GM18868 (cell line): ENCODE results near the gene MAML3.

Experiments
- ATAC-seq: cut with Tn5 transposase; IDR thresholded peaks from one replicate; pipeline ENCODE4 v1.9.1; 2021; ENCODE audit warnings: mild to moderate bottlenecking, moderate library complexity; ENCODE audit not compliant: unreplicated experiment

The MAML3 gene

GRCh38 chr4:139907001-139907809 is 246.8 kb downstream of the MAML3 start:
- ATAC-seq, result peak; percentile 87

GRCh38 chr4:139905489-139905888 is 248.5 kb downstream of the MAML3 start:
- ATAC-seq, result no peak

GRCh38 chr4:139904406-139904805 is 249.6 kb downstream of the MAML3 start:
- no peak for ATAC-seq

- no peak for ATAC-seq
Measured at GRCh38 chr4:139903845-139904244, 250.1 kb downstream of the MAML3 start.

GRCh38 chr4:139902321-139903320 is 251.4 kb downstream of the MAML3 start:
- no peak for ATAC-seq

GRCh38 chr4:139901531-139902320 is 252.3 kb downstream of the MAML3 start:
- ATAC-seq, result no peak

- no peak for ATAC-seq
Measured at GRCh38 chr4:139900964-139901376, 253.0 kb downstream of the MAML3 start.

- ATAC-seq, result no peak
Measured at GRCh38 chr4:139899346-139899745, 254.6 kb downstream of the MAML3 start.

- ATAC-seq, result peak; percentile 59
Measured at GRCh38 chr4:139898293-139898692, 255.7 kb downstream of the MAML3 start.

GRCh38 chr4:139896091-139896604 is 257.8 kb downstream of the MAML3 start:
- ATAC-seq, result no peak

- ATAC-seq, result no peak
Measured at GRCh38 chr4:139893801-139894200, 260.2 kb downstream of the MAML3 start.

- ATAC-seq, result no peak
Measured at GRCh38 chr4:139892973-139893736, 260.8 kb downstream of the MAML3 start.

GRCh38 chr4:139890816-139891215 is 263.2 kb downstream of the MAML3 start:
- no peak for ATAC-seq

GRCh38 chr4:139889901-139890300 is 264.1 kb downstream of the MAML3 start:
- no peak for ATAC-seq

- peak; percentile 43 for ATAC-seq
Measured at GRCh38 chr4:139889264-139889663, 264.7 kb downstream of the MAML3 start.

- ATAC-seq, result peak; percentile 71
Measured at GRCh38 chr4:139887962-139888735, 265.8 kb downstream of the MAML3 start.

GRCh38 chr4:139887376-139887802 is 266.6 kb downstream of the MAML3 start:
- peak; percentile 18 for ATAC-seq

GRCh38 chr4:139886798-139887197 is 267.2 kb downstream of the MAML3 start:
- ATAC-seq, result no peak

- no peak for ATAC-seq
Measured at GRCh38 chr4:139884438-139884837, 269.5 kb downstream of the MAML3 start.
